ENCODE measurements around the gene GTF2F1.
"Not testable (repeated sequence)": the region's sequence is repeated elsewhere in the genome, so short reads cannot be mapped to it uniquely, and the experiment has no call there.

The GTF2F1 gene, protein sequence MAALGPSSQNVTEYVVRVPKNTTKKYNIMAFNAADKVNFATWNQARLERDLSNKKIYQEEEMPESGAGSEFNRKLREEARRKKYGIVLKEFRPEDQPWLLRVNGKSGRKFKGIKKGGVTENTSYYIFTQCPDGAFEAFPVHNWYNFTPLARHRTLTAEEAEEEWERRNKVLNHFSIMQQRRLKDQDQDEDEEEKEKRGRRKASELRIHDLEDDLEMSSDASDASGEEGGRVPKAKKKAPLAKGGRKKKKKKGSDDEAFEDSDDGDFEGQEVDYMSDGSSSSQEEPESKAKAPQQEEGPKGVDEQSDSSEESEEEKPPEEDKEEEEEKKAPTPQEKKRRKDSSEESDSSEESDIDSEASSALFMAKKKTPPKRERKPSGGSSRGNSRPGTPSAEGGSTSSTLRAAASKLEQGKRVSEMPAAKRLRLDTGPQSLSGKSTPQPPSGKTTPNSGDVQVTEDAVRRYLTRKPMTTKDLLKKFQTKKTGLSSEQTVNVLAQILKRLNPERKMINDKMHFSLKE

DNA sequence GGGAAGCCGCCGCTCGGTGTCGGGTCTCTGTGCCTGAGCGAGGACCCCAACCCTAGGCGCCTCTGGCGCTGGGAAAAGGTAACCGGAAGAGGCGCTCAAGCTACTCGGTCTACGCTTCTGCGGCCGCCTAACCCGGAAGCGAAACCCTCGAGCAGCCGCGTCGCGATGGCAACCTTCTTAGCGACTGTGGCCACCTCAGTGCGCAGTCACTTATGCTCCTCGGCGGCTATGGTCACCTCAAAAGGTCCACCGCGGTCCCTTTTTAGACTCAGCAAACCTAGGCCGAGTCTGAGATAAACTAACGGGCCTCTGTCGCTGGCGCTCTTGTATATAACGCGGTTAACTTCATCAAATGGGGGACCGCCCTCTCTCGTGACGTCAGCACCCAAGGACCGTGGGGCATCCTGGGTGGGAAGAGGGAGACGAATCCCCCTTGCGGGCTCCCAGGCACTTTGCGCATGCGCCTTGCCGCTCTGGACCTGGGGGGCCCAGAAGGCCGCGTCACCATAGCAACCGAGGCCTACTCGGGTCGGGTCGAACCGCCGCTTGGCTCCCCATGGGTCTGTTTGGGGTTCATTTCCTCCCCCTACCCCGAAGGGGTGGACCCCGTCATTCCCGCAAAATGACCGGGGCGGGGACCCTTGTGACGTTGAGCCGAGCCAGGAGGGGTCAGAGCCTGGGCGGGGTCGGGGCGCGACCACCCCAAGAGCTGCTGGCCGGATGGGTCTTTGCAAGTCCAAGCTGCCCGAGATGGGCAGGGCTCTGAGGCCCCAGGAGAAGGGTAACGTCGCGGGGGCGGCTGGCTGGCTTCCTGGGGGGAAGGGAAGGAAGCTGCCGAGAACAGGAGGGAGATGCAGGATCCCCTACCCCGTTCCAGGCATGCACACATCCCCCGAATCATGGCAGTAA is at the start of gene GTF2F1:
TSS of gene GTF2F1 (minus strand) at position 91 of the 909 bp plus-strand sequence. CDS start 169 bp downstream, outside the sequence.
- DNase-seq, result peak; percentile 93

DNA sequence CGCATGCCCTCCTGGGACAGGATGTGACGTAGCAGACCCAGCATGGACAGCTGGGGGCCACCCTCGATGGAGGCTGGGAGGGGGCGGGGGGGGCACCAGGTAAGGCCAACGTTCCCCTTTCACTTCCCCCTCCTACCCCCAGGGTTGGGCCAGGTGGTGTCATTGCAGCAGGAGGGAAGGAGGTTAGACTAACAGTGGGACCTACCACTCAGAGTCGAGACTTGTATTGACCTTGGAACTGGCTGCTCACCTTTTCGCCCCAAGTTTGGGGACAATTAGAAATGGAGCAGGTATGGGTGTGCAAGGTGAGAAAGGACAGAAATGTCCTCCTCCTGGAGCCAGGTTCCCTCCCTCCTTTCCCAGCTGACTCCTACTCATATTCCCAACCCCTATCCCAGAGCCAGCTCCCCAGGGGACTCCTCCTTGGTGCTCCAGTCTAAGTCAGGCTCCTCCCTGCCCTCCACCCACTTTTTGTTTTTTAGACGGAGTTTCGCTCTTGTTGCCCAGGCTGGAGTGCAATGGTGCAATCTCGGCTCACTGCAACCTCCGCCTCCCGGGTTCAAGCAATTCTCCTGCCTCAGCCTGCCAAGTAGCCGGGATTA is 49.2 kb upstream of the GTF2F1 start:
- DNase-seq, result no peak

DNA sequence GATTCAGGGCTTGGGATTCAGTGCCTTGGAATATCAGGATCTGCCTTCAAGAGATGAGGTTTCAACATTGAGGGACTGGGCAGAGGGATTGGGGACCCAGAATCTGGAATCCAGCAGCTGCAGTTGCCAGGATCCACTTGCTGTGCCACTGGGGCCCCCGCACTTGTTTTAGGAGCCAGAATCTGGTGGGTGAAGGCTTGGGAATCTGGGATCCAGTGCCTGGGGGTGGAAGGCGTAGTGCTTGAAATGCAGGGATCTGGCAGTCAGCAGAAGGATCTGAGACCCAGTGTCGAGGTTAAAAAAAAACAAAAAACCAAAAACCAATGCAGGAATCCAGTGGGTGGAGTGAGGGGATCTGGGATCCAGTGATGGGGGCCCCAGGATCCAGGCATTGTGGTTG is 47.9 kb upstream of the GTF2F1 start:
- DNase-seq, result no peak

DNA sequence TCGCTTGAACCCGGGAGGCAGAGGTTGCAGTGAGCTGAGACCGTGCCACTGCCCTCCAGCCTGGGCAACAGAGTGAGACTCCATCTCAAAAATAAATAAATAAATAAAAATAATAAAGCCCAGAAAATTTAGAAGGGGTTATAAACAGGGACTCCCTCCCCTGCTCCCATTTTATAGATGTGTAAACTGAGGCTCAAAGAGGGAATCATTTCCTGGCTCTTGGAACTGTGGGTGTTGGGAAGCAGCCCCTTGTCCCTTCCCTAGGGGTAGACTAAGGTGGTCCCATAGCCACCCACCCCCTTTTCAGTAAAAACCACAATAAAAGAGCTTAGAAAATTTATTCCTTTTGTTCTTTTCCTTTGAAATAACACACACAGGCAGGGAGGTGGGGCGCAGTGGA is 46.8 kb upstream of the GTF2F1 start:
- no peak for DNase-seq

DNA sequence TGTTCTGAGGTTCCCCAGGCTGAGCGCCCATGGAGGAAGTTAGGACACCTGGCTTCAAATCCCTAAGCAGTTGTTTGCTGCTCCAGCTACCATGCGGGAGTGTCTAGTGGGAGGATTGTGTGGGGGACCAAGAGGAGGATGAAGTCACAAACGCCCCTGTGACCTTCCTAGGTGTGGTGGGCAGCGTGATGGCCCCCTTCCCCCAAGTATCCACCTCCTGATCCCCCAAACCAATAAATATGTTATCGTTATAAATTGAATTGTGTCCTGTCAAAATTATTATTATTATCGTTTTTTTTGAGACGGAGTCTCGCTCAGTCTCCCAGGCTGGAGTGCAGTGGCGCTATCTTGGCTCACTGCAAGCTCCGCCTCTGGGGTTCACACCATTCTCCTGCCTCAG is 40.7 kb upstream of the GTF2F1 start, which contains the start of gene SLC25A41:
TSS of gene SLC25A41 (minus strand) at position 101 of the 400 bp plus-strand sequence. CDS start at position 31, 70 bp downstream.
- DNase-seq, result no peak

DNA sequence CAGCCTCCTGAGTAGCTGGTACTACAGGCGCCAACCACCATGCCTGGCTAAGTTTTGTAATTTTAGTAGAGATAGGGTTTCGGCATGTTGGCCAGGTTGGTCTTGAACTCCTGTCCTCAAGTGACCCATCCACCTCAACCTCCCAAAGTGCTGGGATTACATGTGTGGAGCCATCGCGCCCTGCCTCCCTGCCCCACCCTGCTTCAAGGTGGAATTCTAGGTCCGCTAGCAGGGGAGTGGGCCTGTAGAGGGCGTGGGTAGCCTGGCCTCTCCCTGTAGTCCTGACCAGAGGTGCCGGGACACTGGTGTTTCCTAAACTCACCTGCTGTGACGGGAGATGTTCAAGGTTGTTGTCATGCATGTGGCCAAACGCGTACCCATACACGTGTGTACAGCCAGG is 40.2 kb upstream of the GTF2F1 start:
- no peak for DNase-seq

DNA sequence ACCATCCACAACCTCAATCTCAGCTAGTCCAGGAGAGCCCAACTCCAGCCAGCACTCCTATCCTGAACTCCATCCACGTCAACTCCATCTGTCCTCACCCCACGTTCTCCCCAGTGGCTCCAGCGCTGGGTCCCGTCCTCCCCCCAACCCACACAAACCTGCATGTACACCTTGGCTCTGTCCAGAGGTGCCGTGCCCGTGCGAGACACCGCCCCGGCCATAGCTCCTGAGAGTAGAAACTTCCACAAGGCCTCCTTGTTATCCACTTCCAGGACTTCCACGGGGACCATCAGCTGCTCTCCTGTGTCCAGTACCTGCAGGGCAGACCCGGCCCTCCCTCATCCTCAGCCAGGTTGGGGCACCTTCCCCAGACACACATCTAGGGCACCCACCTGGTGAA is 38.9 kb upstream of the GTF2F1 start:
- no peak for DNase-seq

DNA sequence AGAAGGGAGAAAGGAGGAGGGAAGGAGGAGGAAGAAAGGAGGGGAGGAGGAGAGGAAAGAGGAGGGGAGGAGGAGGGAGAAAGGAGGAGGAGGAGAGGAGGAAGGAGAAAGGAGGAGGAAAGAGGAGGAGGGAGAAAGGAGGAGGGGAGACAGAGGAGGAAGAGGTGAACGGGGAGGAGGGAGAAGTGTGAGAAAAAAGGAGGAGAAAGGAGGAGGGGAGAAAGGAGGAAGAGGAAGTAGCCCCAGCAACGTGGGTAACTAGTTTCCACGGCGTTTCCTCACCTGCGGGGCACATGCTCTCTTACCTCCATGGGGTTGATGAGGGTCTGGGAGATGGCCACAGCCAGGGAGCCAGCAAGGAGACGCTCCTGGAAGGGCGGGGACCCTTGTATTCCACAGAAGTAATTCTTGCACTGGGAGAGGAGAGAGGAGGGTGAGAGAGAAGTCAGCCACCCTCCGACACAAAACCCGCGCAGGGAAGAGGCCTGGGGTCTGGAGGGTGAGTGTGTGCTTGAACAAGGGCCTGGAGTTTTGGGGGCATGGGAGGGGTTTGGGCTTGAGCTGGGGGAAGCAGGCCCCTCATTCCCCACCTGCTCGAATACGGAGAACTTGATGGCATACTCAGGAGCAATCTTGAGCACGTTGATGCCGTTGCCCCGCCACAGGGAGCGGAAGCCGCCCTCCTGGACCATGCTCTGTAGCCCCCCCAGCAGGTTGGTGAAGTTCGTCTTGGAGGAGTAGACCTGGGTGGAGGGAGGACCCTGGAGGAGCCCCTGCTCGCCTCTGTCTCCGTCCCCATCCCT is 36.7 kb upstream of the GTF2F1 start:
- no peak for DNase-seq

DNA sequence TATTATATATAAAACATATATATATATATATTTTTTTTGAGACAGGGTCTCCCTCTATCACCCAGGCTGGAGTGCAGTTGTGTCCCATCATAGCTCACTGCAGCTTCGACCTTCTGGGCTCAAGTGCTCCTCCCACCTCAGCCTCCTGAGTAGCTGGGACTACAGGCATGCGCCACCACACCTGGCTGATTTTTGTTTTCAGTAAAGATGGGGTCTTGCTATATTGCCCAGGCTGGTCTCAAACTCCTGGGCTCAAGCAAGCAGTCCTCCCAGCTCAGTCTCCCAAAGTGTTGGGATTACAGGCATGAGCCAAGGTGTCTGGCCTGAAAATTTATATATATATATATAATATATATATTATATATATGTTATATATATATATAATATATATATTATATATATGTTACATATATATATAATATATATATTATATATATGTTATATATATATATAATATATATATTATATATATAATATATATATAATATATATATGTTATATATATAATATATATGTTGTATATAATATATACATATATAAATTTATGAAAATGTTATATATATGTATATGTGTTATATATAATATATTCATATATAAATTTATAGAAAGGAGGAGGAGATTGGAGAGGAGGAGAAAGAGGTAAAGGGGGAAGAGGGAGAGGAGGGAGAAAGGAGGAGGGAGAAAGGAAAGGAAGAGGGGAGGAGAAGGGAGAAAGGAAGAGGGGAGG is 35.9 kb upstream of the GTF2F1 start:
- not testable (repeated sequence) for DNase-seq

DNA sequence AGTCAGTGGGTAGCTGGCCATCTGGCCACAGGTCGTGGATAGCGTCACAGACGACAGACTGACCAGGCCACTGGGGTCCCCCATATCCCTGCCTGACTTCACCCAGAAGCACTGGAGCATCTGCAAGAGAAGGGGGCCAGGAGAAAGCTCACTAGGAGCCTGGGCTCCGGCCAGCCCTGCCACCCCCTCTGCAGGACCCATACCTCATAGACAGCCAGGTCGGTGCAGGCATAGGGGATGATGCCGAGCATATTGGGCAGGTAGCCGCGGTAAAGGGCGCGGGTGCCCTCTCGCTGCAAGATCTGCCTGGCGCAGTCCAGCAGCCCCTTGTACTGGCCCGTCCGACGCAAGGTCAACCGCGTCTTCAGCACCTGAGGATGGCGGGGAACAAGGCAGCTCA is 34.2 kb upstream of the GTF2F1 start:
- DNase-seq, result no peak

DNA sequence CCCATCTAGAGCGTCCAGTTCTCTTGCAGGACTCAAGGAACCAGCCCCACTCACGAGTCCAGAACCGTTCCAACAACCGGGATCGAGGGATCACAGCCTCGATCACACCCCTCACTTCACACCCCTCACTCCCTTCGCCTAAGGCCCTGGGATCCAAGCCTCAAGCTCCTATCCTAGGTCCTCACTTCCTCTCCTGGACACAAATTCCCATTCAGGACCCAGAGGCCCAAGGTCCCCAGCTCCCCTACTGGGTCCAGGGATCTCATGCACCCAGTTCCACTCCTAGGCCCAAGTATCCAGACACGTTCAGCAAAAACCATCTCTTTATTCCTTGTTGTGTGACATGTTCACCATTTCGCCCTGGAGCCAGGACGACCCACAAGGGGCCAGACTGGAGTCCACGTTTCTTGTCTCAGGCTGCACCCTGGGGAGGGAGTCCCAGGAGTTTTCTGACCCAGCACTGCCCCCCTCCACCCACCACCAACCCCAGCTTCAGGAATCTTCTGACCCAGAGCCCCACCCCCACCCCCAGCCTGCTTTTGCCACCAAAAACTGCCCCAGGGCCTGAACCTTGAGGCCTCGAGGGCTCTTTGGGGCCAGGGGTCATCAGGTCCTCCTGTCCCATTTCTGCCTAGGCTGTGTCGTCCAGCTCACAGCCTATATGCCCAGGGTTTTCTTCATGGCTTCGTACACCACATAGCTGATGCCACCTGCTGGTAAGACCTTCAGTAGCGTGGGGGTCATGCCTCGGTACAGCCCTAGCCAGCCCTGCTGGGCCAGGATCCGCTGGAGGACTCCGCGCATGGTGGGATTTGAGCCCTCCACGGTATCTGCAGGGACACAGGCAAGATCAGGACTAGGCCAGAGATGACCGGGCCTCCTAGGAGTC is 33.0 kb upstream of the GTF2F1 start:
- no peak for DNase-seq

DNA sequence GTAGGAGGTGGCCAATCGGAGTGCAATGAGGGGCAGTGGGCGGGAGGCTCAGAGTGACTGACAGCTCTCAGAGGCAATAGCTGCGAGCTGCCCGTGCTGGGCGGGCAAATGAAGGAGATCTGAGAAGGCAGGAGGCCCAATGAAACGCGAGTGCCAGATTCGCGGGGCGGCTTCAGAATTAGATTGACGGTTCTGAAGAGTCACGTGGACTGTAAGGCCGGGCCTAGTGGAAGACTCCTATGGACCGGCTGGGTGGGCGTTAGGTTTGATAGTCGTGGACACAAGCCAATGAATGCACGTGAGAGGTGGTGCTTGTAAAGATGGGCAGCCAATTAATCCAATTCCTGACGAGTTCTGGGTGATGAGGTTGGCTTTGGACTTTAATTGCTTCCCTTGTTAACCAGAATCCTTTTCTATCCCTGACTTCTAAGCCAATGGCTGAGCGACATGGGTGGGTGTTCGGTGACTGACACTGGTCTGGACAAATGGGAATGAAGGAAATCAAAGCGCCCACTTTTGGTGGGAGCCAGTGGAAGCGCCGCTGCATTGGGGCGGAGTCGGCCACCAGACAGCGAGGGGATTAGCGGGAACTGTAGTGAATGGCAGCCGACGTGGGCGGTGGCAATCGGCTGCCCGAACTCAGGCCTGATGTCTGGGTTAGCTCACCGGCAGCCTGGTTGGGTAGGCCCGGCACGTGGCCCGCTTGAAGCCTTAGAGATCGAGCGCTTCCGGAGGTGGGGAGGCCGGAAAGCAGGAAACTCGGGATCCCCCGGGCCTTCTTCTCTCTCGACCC is 32.2 kb upstream of the GTF2F1 start:
- peak; percentile 100 for DNase-seq

DNA sequence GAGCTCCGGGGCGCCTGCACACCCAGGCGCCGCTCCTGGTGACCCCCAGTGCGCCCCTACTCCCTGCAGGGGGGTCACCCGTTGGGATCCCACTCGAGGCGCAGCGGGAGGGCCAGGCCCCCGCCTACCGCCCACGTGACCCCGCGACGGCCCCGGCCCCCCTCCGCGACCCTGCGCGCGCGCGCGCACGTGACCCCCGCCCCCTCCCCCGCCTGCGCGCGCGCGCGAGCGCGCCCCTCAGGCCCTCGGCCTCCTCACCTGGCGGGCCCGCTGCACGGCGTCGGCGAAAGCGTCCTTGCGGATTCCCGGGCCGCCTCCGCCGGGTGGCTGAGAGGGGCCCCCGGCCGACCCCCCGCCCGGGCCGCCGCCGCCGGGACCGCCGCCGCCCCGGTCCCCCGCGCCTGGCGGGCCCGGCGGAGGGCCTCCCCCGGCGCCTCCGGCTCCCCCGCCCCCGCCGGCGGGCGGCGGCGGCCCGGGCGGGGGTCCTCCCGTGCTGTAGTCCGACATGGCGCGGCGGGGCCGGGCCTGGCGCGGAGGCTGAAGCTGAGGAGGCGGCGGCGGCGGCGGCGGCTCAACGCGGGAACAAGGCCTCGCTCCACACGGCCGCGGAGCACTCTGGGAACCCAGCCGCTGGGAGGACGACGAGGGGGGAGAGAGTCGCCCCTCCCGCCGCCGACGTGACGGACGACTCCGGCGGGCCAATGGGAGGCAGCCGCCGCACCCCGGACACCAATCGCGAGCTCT is 31.4 kb upstream of the GTF2F1 start, which contains the start of gene KHSRP:
TSS of gene KHSRP (minus strand) at position 617 of the 744 bp plus-strand sequence. CDS start at position 507, 110 bp downstream.
- DNase-seq, result no peak

DNA sequence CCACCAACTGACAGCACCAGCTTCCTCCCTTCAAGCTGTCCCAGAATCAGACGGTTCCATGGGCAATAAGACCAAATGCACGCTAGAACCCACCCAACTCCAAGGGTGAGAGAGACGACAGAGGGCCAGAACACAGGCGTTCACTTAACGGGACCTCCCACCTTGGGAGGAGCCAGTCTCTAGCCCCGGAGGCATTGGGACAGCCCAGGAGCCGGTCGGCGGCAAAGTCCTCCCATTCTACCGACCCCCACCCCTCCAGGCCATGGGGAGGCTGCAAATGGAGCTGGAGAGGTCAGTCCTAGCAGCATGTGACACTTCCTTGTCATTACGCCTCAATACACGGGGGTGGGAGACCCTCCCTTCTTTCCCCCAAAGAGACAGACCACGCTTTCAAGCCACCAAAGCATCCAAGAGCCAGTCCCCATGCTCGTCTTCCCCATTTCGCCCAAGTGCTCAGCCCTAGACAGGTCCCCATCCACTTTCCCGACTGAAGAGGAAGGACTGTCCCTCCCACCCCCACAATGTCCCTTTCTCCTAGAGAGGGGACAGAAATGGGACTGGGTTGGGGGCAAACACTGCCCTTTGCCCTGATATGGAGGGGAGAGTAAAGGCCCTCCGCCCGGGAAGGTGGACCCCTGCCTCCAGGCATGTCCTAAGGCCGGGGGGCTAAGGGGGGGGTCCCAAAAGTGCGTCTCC is 30.7 kb upstream of the GTF2F1 start:
- DNase-seq, result no peak

DNA sequence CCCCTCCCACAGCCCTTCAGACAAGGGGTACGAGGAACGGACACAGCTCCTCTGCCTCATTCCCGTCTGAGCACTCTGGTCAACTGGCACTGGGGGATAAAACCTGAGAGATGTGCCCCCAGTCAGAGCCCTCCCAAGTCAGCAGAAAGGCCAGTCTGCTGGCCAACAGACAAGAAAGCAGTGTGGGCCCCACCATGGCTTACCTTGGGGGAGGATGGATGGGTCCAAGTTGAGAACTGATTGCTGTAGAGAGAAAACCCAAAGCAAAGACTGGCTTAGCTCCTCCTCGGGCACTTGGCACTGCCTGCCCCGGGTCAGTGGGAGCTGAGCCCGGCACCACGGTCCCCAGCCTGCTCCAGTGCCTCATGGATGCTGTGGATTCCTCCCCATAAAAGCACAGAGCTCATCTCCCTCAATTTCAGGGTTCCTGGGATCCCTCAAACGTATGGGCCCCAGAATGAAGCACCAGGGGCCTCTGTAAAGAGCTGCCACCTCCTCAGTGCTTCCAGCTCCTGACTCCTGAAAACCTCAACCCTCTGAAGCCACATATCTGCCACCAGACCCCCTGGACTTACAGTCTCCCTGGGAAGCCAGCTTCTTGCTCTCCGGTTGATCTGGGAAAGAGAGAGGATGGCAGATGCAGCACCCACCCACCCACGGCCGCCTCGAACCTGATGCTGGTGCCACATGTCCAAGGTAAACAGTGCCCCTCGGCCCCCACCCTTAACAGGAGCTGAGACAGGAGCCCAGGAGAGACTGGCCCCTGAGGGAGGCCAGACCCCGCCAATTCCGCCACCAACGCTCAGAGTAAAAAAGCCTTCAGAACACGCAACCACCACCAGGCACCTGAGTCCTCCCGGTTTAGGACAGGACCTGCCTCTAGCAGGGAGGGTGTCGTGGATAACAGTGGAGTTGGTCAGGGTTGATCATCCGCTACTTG is 28.4 kb upstream of the GTF2F1 start:
- DNase-seq, result no peak

DNA sequence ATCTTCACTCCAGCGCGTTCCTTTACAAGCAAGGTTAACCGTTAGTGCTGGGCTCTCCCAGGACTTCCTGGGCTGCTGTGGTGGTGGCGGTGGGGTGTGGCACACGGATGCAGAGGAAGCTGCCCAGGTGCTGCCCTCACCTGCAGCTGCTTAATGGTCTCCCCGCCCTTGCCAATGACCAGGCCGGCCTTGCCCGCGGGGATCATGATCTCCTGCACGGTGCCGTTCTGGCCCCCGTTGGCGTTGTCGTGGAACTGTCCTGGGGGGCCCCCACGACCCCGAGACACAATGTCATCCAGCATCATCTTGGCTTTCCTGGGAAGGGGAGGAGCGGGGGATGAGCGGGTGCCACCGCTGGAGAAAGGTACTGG is 25.6 kb upstream of the GTF2F1 start:
- DNase-seq, result no peak

All from amniotic stem cell (primary cell).